ENCODE results near the gene SCG2.
A peak's percentile ranks its signal among the peaks of the same experiment; 100 is the strongest.

SCG2 gene

GRCh38 chr2:223601932-223602666, at the start of gene SCG2:
TSS of gene SCG2 (minus strand) at chr2:223602361. CDS start at chr2:223599282, 3,079 bp downstream.
- peak in 1 of 2 experiments; percentile 8 for DNase-seq (ENCODE audit: low read depth in 2 of 2)

- no peak for DNase-seq (ENCODE audit: low read depth in 2 of 2)
Measured at GRCh38 chr2:223649554-223650533, 47.7 kb upstream of the SCG2 start.

GRCh38 chr2:223648755-223649154, 46.6 kb upstream of the SCG2 start:
- no peak for DNase-seq (ENCODE audit: low read depth in 2 of 2)

GRCh38 chr2:223647258-223647952, 45.2 kb upstream of the SCG2 start:
- DNase-seq (ENCODE audit: low read depth in 2 of 2): no peak

GRCh38 chr2:223644136-223644535, 42.0 kb upstream of the SCG2 start:
- no peak for DNase-seq (ENCODE audit: low read depth in 2 of 2)

- no peak for DNase-seq (ENCODE audit: low read depth in 2 of 2)
Measured at GRCh38 chr2:223643309-223643708, 41.1 kb upstream of the SCG2 start.

- DNase-seq (ENCODE audit: low read depth in 2 of 2): no peak
Measured at GRCh38 chr2:223642506-223642905, 40.3 kb upstream of the SCG2 start.

GRCh38 chr2:223641082-223641481, 38.9 kb upstream of the SCG2 start:
- no peak for DNase-seq (ENCODE audit: low read depth in 2 of 2)

GRCh38 chr2:223635080-223635479, 32.9 kb upstream of the SCG2 start:
- no peak for DNase-seq (ENCODE audit: low read depth in 2 of 2)

GRCh38 chr2:223634238-223634637, 32.1 kb upstream of the SCG2 start:
- DNase-seq (ENCODE audit: low read depth in 2 of 2): no peak

GRCh38 chr2:223633656-223634055, 31.5 kb upstream of the SCG2 start:
- DNase-seq (ENCODE audit: low read depth in 2 of 2): no peak

- DNase-seq (ENCODE audit: low read depth in 2 of 2): no peak
Measured at GRCh38 chr2:223632826-223633225, 30.7 kb upstream of the SCG2 start.

- DNase-seq (ENCODE audit: low read depth in 2 of 2): no peak
Measured at GRCh38 chr2:223626716-223627115, 24.6 kb upstream of the SCG2 start.

- DNase-seq (ENCODE audit: low read depth in 2 of 2): no peak
Measured at GRCh38 chr2:223625652-223626051, 23.5 kb upstream of the SCG2 start.

GRCh38 chr2:223621901-223622300, 19.7 kb upstream of the SCG2 start:
- DNase-seq (ENCODE audit: low read depth in 2 of 2): no peak

- DNase-seq (ENCODE audit: low read depth in 2 of 2): no peak
Measured at GRCh38 chr2:223619486-223620129, 17.4 kb upstream of the SCG2 start.

- no peak for DNase-seq (ENCODE audit: low read depth in 2 of 2)
Measured at GRCh38 chr2:223618172-223619035, 16.2 kb upstream of the SCG2 start.

GRCh38 chr2:223614534-223614933, 12.4 kb upstream of the SCG2 start:
- no peak for DNase-seq (ENCODE audit: low read depth in 2 of 2)

GRCh38 chr2:223613017-223613950, 11.1 kb upstream of the SCG2 start:
- no peak for DNase-seq (ENCODE audit: low read depth in 2 of 2)

GRCh38 chr2:223612501-223612900, 10.3 kb upstream of the SCG2 start:
- DNase-seq (ENCODE audit: low read depth in 2 of 2): no peak
